Nephron (organoid): ENCODE results near the gene GRK3.
"Not testable (repeated sequence)": the region's sequence is repeated elsewhere in the genome, so short reads cannot be mapped to it uniquely, and the experiment has no call there.

Experiments
- H3K27ac Mint-ChIP-seq, 3 experiments: 2 replicates each; pipeline ENCODE4 v1.8.0; 2020; ENCODE audit warnings: mixed read lengths in 3 of 3, mild to moderate bottlenecking in 2 of 3, moderate library complexity in 1 of 3
- H3K27me3 Mint-ChIP-seq: 2 replicates; pipeline ENCODE4 v1.8.0; 2021; ENCODE audit warnings: low read depth, mild to moderate bottlenecking, moderate library complexity, mixed read lengths
- H3K36me3 Mint-ChIP-seq: 2 replicates; pipeline ENCODE4 v1.8.0; 2020; ENCODE audit warnings: low read depth, mixed read lengths
- H3K4me1 Mint-ChIP-seq: 2 replicates; pipeline ENCODE4 v1.8.0; 2020; ENCODE audit warnings: mixed read lengths
- H3K4me3 Mint-ChIP-seq, 3 experiments: 2 replicates each; pipeline ENCODE4 v1.8.0; 2020; ENCODE audit warnings: mild to moderate bottlenecking in 3 of 3, mixed read lengths in 3 of 3, moderate library complexity in 2 of 3
- H3K9me3 Mint-ChIP-seq: 2 replicates; pipeline ENCODE4 v1.8.0; 2020; ENCODE audit warnings: mixed read lengths
- TF ChIP-seq, protein P1 (sequence below), 3 experiments: fragments of 200-600 bp; sonication (generic); IDR thresholded peaks; one replicate each; pipeline ENCODE4 v1.5.0; 2021; ENCODE audit warnings: antibody characterized with exemption in 3 of 3; ENCODE audit not compliant: unreplicated experiment in 3 of 3

GRK3 gene

DNA sequence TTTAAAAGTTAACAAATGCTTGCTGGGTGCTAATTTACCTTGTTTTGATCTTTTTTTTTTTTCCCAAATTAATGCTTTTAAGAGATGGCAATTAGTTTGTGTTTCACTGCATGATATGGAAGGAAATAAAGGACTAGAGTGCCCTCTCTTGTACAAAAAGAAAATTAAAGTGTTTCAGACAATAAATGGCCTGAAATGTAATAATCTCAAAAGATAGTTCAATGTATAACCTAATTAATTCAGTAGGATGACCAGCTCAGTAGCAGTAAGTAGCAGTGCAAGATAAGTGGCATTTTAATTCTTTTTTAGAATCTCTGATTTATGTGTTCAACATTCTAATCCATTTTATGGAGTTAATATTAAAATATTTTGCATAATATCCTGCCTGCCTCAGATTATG, 137.6 kb downstream of the GRK3 start:
- Mint-ChIP-seq H3K27ac (peak overlapping the region; percentile 51 to 79 (median 77)), H3K9me3 (no peaks in the 10 kb centered on the region), H3K4me3 (peak overlapping the region in 2 of 3 experiments; percentile 33 to 57), H3K4me1 (peaks cover 48% of the 10 kb centered on the region), H3K36me3 (peaks cover 8% of the 10 kb centered on the region), H3K27me3 (no peaks in the 10 kb centered on the region)
- TF ChIP-seq, protein P1, sequence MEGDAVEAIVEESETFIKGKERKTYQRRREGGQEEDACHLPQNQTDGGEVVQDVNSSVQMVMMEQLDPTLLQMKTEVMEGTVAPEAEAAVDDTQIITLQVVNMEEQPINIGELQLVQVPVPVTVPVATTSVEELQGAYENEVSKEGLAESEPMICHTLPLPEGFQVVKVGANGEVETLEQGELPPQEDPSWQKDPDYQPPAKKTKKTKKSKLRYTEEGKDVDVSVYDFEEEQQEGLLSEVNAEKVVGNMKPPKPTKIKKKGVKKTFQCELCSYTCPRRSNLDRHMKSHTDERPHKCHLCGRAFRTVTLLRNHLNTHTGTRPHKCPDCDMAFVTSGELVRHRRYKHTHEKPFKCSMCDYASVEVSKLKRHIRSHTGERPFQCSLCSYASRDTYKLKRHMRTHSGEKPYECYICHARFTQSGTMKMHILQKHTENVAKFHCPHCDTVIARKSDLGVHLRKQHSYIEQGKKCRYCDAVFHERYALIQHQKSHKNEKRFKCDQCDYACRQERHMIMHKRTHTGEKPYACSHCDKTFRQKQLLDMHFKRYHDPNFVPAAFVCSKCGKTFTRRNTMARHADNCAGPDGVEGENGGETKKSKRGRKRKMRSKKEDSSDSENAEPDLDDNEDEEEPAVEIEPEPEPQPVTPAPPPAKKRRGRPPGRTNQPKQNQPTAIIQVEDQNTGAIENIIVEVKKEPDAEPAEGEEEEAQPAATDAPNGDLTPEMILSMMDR (IDR thresholded peaks at IDR 0.05; ENCODE audit: unreplicated experiment in 3 of 3), result peak; percentile 56 to 67 (median 56)

DNA sequence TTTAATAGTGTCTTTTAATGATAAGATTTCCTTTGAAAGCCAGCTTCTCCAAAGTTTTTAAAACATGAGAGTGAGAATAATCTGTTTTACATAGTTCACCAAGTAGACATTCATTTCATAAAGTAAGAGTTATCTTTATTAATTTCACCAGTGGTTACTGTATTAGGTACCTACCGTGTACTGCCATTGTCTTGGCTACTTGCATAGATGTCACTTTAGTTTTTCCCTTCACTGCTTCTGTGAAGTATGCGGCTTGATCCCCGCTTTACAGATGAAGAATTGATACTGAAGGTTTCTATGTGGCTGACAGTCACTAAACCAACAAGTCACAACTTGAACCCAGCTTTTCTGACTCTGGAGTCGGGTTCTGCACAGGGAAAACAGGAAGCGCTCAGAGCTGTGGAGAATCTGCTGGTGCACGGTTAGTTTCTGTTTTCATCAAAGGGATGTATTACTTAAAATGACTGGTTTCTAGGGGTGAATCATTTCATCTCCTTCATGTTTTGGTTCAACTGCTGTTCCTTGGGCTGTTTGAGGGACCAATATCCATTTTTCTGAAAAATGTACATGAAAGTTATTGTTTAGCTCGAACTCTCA, 138.2 kb downstream of the GRK3 start:
- TF ChIP-seq, protein P1 (IDR thresholded peaks at IDR 0.05; ENCODE audit: unreplicated experiment in 3 of 3), result no peak
- Mint-ChIP-seq H3K4me1 (peaks cover 42% of the 10 kb centered on the region), H3K36me3 (peaks cover 14% of the 10 kb centered on the region), H3K4me3 (no peak overlapping the region), H3K27me3 (peaks cover 3% of the 10 kb centered on the region), H3K27ac (no peak overlapping the region), H3K9me3 (no peaks in the 10 kb centered on the region)

DNA sequence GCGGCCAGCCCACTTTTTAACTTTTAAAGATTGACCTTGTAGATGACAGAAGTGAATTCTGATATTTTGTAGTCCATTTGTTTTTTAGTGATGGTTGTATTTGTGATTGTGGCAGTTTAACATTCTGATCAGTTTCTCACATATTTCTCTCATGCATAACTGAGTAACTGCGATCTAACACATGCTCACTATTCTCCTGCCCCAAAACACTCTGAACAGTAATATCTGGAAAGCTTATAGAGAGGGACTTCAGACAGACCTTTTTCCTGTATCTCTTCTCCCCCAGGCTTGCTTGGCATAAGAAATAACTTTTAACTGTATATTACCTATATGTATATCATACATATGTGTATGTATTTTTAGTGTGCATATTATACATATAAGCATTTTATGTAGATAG, 140.2 kb downstream of the GRK3 start:
- no peak overlapping the region for H3K4me3 Mint-ChIP-seq
- H3K27ac Mint-ChIP-seq, result no peak overlapping the region
- TF ChIP-seq, protein P1 (IDR thresholded peaks at IDR 0.05; ENCODE audit: unreplicated experiment in 3 of 3), result no peak
- H3K36me3 Mint-ChIP-seq, result peaks cover 12% of the 10 kb centered on the region
- no peaks in the 10 kb centered on the region for H3K9me3 Mint-ChIP-seq
- peaks cover 3% of the 10 kb centered on the region for H3K27me3 Mint-ChIP-seq
- peaks cover 24% of the 10 kb centered on the region for H3K4me1 Mint-ChIP-seq

DNA sequence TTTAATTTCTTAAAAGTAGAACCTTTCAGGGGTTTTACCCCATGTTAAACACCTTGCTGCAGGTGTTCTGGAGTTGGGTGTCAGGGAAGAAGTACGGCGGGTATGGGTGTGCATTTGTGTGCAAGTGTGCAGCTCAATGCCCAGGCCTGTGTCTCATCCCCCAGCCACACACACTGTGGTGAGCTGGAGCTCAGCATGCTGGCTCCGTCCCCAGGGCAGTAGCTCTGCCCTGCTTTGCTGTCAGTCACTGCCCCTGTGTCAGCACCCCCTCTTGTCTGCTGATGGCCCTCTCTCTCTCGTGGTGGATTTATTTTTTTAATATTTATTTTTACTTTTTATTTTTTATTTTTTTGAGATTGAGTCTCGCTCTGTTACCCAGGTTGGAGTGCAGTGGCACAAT, 141.7 kb downstream of the GRK3 start:
- H3K27me3 Mint-ChIP-seq, result peaks cover 3% of the 10 kb centered on the region
- TF ChIP-seq, protein P1 (IDR thresholded peaks at IDR 0.05; ENCODE audit: unreplicated experiment in 3 of 3), result no peak
- no peaks in the 10 kb centered on the region for H3K9me3 Mint-ChIP-seq
- no peak overlapping the region for H3K27ac Mint-ChIP-seq
- H3K4me3 Mint-ChIP-seq, result no peak overlapping the region
- H3K4me1 Mint-ChIP-seq, result peaks cover 10% of the 10 kb centered on the region
- peaks cover 11% of the 10 kb centered on the region for H3K36me3 Mint-ChIP-seq

DNA sequence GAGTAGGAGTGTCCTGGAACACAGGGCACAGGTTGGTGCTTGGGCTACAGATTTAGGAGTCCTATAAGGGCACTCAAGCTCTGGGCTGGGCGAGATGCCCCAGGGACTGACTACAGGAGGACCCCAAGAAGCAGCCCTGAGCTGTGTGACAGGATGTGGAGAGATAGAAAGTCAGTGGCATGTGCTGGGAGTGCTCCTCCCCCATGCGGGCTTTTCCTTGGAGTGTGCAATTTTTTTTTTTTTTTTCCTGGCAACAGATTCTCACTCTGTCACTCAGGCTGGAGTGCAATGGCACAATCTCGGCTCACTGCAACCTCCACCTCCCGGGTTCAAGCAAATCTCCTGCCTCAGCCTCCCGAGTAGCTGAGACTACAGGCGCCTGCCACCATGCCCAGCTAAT, 144.0 kb downstream of the GRK3 start:
- H3K36me3 Mint-ChIP-seq, result peaks cover 11% of the 10 kb centered on the region
- not testable (repeated sequence) for H3K27ac Mint-ChIP-seq

DNA sequence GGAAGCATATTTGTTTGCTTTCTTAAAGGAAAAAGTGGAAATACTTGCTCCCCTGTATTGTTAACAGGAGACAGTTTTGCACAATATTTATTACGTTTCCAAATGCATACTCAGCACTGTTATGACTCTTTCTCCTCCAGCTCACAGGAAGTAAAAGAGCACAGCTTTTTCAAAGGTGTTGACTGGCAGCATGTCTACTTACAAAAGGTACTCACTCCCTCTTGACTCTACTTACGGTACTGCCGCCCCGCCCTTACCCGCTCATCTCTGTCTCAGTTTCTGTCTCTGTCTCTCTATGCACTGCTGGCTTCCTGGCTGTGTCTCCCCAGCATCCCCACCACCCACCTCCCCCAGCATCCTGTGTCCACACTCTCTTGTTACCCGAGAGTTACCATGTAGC, 145.3 kb downstream of the GRK3 start:
- TF ChIP-seq, protein P1 (IDR thresholded peaks at IDR 0.05; ENCODE audit: unreplicated experiment in 3 of 3), result no peak
- no peak overlapping the region for H3K4me3 Mint-ChIP-seq
- H3K27ac Mint-ChIP-seq, result no peak overlapping the region
- H3K4me1 Mint-ChIP-seq, result peaks cover 22% of the 10 kb centered on the region
- peaks cover 15% of the 10 kb centered on the region for H3K36me3 Mint-ChIP-seq
- H3K9me3 Mint-ChIP-seq, result no peaks in the 10 kb centered on the region
- peaks cover 5% of the 10 kb centered on the region for H3K27me3 Mint-ChIP-seq

More for the DNA sequence above, 144.0 kb downstream of the GRK3 start:
- not testable (repeated sequence) for H3K27me3 Mint-ChIP-seq, H3K4me3 Mint-ChIP-seq, H3K9me3 Mint-ChIP-seq
- H3K4me1 Mint-ChIP-seq, result peaks cover 11% of the 10 kb centered on the region
